Body of pancreas (tissue), 4 donors: ENCODE measurements around the gene CIBAR2. TPM values are rescaled to one million over a fixed set of nuclear protein-coding genes. Genes with fewer than 3 reads are reported as not detected.

Source experiments
- ATAC-seq: fragments of 150-250 bp; one replicate; pipeline ENCODE4 v1.9.1; 2016
- DNase-seq, 4 donors: peaks; one replicate each; pipeline ENCODE4 v3.0.0-alpha.2; 2019
- H3K27ac ChIP-seq, 4 donors: fragments of 200-600 bp; sonication (generic); 1 replicate in 3 of 4; 2 replicates in 1 of 4; pipeline versions ENCODE4 v1.5.1 to v1.6.1; 2016 to 2019; ENCODE audit warnings: mild to moderate bottlenecking in 1 of 4, mixed read lengths in 1 of 4, moderate library complexity in 1 of 4
- H3K27me3 ChIP-seq, 2 donors: fragments of 200-600 bp; sonication (generic); one replicate each; pipeline ENCODE4 v1.6.0; 2016; ENCODE audit warnings: mild to moderate bottlenecking in 1 of 2
- H3K36me3 ChIP-seq, 2 donors: fragments of 200-600 bp; sonication (generic); replicated peaks in 1 of 2; 2 replicates each; pipeline ENCODE4 v1.5.1; 2016; ENCODE audit warnings: low read depth in 2 of 2; ENCODE audit not compliant: insufficient read depth in 1 of 2
- H3K4me1 ChIP-seq: fragments of 200-600 bp; sonication (generic); one replicate; pipeline ENCODE4 v1.6.0; 2016
- H3K4me3 ChIP-seq, 2 donors: fragments of 200-600 bp; sonication (generic); 1 replicate in 1 of 2; 2 replicates in 1 of 2; pipeline ENCODE4 v1.5.1; 2016 to 2019
- H3K9me3 ChIP-seq, 3 donors: fragments of 200-600 bp; sonication (generic); 1 replicate in 2 of 3; 2 replicates in 1 of 3; pipeline ENCODE4 v1.5.1; 2016
- POLR2A ChIP-seq, 3 donors: fragments of 450-650 bp; IDR thresholded peaks; one replicate each; pipeline ENCODE4 v1.6.1; 2016; ENCODE audit warnings: antibody characterized with exemption in 3 of 3, mild to moderate bottlenecking in 2 of 3
- WGBS, 2 donors: methylation state at CpG; one replicate each; pipeline ENCODE4 v1.1.5; 2017; 5-methylcytosine and 5-hydroxymethylcytosine counted together
- intact Hi-C: fragments of 100-400 bp; cut with DNase I; formaldehyde crosslinking; loops from one replicate; pipeline ENCODE4 v1.15.1; 2023
- total RNA-seq, 2 donors: library from RNA; depleted of rRNA; stranded (reverse); fragments of >200 nt; gene quantifications; one replicate each; pipeline ENCODE4 v1.1.0, GENCODE V29; 2016
- TF ChIP-seq, protein P1 (sequence below), 7 experiments: fragments of 450-650 bp in 4 of 7; fragments of 200-600 bp in 3 of 7; sonication (generic) in 3 of 7; IDR thresholded peaks; one replicate each; pipeline ENCODE4 v1.5.1; 2016 to 2019; ENCODE audit warnings: antibody characterized with exemption in 7 of 7

The CIBAR2 gene
- total RNA-seq, 2 donors from 2014 or later = not detected

DNA sequence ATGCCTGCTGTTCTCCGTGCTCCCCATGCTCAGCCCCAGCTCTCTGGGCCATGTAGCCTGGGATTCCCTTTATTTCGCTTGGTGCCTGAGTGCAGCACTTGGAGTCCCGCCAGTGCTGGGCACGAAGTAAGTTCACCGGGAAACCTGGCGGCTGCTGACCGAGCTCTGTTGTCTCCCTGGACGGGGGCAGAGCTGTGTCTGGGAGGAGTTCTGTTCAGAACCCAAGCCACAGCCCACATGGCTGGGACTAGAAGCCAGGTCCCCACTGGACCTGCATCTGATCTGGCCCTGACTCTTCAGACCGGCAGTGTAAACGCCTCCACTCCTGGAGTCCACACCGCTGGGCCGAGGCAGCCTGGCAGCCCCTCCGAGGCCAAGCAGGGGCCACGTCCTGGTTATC, 37.5 kb upstream of the CIBAR2 start:
- ATAC-seq (peak; percentile 37), DNase-seq (peak; percentile 53 to 86 (median 68))
- H3K27ac ChIP-seq = peak overlapping the region in 1 of 4 donors; percentile 19
- H3K4me1 ChIP-seq = peaks cover 16% of the 10 kb centered on the region
- no peaks in the 10 kb centered on the region for H3K27me3 ChIP-seq
- no peak for TF ChIP-seq POLR2A (IDR thresholded peaks at IDR 0.05)
- H3K36me3 ChIP-seq = no peaks in the 10 kb centered on the region
- H3K4me3 ChIP-seq = no peak overlapping the region
- no peaks in the 10 kb centered on the region for H3K9me3 ChIP-seq
- WGBS, 2 donors = 54 to 58% methylated on average over 8 to 14 of the region's 14 CpGs
- intact Hi-C loops = no loop called here

DNA sequence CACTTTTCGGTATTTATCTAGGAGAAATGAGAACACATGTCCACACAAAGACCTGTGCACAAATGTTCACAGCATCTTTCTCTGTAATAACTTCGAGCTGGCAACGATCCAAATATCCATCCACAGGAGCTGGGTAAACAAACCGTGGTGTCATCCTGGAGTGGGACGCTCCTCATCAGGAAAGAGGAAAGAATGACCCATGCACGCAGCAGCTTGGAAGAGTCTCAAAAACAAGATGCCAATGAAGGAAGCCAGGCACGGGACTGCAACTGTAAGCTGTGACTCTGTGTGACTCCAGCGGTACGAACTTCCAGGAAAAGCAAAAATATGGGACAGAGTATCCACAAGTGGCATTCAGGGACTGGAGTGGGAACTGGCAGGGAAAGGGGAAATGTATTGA, 36.7 kb upstream of the CIBAR2 start:
- Histone ChIP-seq H3K27me3 (no peaks in the 10 kb centered on the region), H3K27ac (peak overlapping the region in 1 of 4 donors; percentile 4), H3K4me3 (no peak overlapping the region), H3K9me3 (no peaks in the 10 kb centered on the region), H3K4me1 (peaks cover 16% of the 10 kb centered on the region), H3K36me3 (no peaks in the 10 kb centered on the region)
- 19 to 31% methylated on average over 9 of the region's 9 CpGs for WGBS, 2 donors
- ATAC-seq (no peak), DNase-seq (peak in 1 of 4 donors; percentile 50)
- intact Hi-C loops = no loop called here
- TF ChIP-seq, protein P1, sequence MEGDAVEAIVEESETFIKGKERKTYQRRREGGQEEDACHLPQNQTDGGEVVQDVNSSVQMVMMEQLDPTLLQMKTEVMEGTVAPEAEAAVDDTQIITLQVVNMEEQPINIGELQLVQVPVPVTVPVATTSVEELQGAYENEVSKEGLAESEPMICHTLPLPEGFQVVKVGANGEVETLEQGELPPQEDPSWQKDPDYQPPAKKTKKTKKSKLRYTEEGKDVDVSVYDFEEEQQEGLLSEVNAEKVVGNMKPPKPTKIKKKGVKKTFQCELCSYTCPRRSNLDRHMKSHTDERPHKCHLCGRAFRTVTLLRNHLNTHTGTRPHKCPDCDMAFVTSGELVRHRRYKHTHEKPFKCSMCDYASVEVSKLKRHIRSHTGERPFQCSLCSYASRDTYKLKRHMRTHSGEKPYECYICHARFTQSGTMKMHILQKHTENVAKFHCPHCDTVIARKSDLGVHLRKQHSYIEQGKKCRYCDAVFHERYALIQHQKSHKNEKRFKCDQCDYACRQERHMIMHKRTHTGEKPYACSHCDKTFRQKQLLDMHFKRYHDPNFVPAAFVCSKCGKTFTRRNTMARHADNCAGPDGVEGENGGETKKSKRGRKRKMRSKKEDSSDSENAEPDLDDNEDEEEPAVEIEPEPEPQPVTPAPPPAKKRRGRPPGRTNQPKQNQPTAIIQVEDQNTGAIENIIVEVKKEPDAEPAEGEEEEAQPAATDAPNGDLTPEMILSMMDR (IDR thresholded peaks at IDR 0.05) = no peak
- no peak for TF ChIP-seq POLR2A (IDR thresholded peaks at IDR 0.05)

GRCh38 chr16:85146922-85147651, 34.8 kb upstream of the CIBAR2 start:
- no peaks in the 10 kb centered on the region for H3K36me3 ChIP-seq
- peak overlapping the region in 2 of 4 donors; percentile 3 to 8 for H3K27ac ChIP-seq
- WGBS, 2 donors = 62 to 83% methylated on average over 10 to 23 of the region's 27 CpGs
- H3K4me3 ChIP-seq = no peak overlapping the region
- DNase-seq (no peak), ATAC-seq (no peak)
- H3K9me3 ChIP-seq = no peaks in the 10 kb centered on the region
- no peak for TF ChIP-seq POLR2A (IDR thresholded peaks at IDR 0.05)
- TF ChIP-seq, protein P1 (IDR thresholded peaks at IDR 0.05) = no peak
- no peaks in the 10 kb centered on the region for H3K27me3 ChIP-seq
- H3K4me1 ChIP-seq = peaks cover 14% of the 10 kb centered on the region
- intact Hi-C loops = no loop called here

DNA sequence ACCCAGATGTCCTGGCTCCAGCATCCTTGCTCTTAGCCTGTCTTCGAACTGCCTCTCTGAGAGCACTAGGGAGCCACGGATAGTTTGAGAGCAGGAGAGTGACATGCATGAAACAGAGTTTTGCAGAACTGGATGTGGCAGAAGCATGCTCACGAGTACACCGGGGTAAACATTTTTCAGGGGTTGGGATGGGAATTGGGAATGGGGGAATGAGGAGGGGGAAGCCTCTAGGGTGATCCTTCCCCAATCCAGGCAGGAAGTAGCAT, 34.2 kb upstream of the CIBAR2 start:
- intact Hi-C loops = no loop called here
- DNase-seq (no peak), ATAC-seq (no peak)
- H3K4me1 ChIP-seq = peaks cover 7% of the 10 kb centered on the region
- H3K4me3 ChIP-seq = no peak overlapping the region
- H3K9me3 ChIP-seq = no peaks in the 10 kb centered on the region
- no peaks in the 10 kb centered on the region for H3K36me3 ChIP-seq
- peak overlapping the region in 1 of 4 donors; percentile 8 for H3K27ac ChIP-seq
- TF ChIP-seq, protein P1 (IDR thresholded peaks at IDR 0.05) = no peak
- TF ChIP-seq POLR2A (IDR thresholded peaks at IDR 0.05) = no peak
- H3K27me3 ChIP-seq = no peaks in the 10 kb centered on the region
- 77 to 81% methylated on average over 4 of the region's 4 CpGs for WGBS, 2 donors

DNA sequence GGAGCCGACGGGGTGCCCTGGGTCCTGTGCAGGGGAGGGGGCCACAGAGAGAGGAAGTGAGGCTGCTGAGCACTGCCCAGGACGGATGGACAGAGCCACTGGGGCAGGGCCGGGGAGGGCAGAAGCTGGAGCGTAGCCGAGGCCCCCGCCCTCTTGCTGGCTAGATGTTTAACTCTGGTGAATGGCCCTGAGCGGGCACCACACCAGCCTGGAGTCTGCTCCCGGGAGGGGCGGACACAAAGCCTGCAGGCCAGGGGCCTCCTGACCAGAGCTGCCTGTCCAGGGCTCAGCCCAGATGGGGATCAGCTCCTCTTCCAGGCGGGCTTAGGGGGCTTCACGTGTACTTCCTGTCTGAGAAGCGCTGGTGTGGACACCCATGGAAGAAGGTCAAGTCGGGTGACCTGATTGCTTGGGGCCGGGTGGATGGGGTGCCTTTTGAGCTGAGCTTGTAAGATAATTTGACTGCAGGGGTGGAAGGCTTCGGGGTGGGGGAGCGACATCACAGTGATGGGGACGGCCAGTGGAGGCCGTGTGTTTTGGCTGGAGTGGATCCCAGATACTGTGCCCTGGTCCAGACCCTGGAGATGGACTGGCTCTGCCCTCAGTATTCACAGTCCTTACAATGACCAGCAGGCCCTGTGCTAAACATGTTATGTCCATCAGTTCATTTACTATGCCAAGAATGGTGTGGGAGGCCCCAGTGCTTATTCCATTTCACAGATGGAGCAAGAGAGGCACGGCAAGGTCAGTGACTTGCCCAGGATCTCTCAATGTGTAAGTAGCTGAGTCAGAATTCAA, 33.7 kb upstream of the CIBAR2 start:
- Histone ChIP-seq H3K4me1 (peaks cover 5% of the 10 kb centered on the region), H3K27me3 (no peaks in the 10 kb centered on the region), H3K9me3 (no peaks in the 10 kb centered on the region), H3K27ac (no peak overlapping the region), H3K4me3 (no peak overlapping the region), H3K36me3 (no peaks in the 10 kb centered on the region)
- intact Hi-C loops = no loop called here
- 80 to 85% methylated on average over 11 to 20 of the region's 20 CpGs for WGBS, 2 donors
- ATAC-seq (no peak), DNase-seq (no peak)
- TF ChIP-seq, protein P1 (IDR thresholded peaks at IDR 0.05) = no peak
- no peak for TF ChIP-seq POLR2A (IDR thresholded peaks at IDR 0.05)
